Choroid plexus epithelial cell (primary cell): ENCODE results near the gene LDAH.

ENCODE experiments used
- DNase-seq: peaks from one replicate; pipeline ENCODE4 v3.0.0-alpha.2; 2010; ENCODE audit warnings: low read depth
- H3K4me3 ChIP-seq: 2 replicates; pipeline ENCODE4 v1.5.1; 2011; ENCODE audit warnings: low read depth, mild to moderate bottlenecking, control low read depth, low read length, moderate library complexity
- CTCF ChIP-seq: conservative IDR thresholded peaks from 2 replicates; pipeline ENCODE4 v1.5.1; 2011; ENCODE audit warnings: low read depth, mild to moderate bottlenecking, control low read depth, inconsistent platforms, low read length, moderate library complexity

LDAH gene

GRCh38 chr2:20706786-20707185, 116.1 kb downstream of the LDAH start:
- no peak overlapping the region for H3K4me3 ChIP-seq
- DNase-seq = no peak
- no peak for TF ChIP-seq CTCF

GRCh38 chr2:20706217-20706616, 116.7 kb downstream of the LDAH start:
- TF ChIP-seq CTCF = no peak
- H3K4me3 ChIP-seq = no peak overlapping the region
- DNase-seq = no peak

GRCh38 chr2:20704886-20705285, 118.0 kb downstream of the LDAH start:
- no peak overlapping the region for H3K4me3 ChIP-seq
- no peak for DNase-seq
- TF ChIP-seq CTCF = no peak

GRCh38 chr2:20702563-20702962, 120.3 kb downstream of the LDAH start:
- no peak for TF ChIP-seq CTCF
- no peak overlapping the region for H3K4me3 ChIP-seq
- peak; percentile 71 for DNase-seq

- DNase-seq = no peak
- H3K4me3 ChIP-seq = no peak overlapping the region
- no peak for TF ChIP-seq CTCF
Measured at GRCh38 chr2:20698916-20699613, 123.8 kb downstream of the LDAH start.

GRCh38 chr2:20697322-20697934, 125.5 kb downstream of the LDAH start:
- DNase-seq = no peak
- TF ChIP-seq CTCF = no peak
- no peak overlapping the region for H3K4me3 ChIP-seq

- TF ChIP-seq CTCF = no peak
- H3K4me3 ChIP-seq = no peak overlapping the region
- no peak for DNase-seq
Measured at GRCh38 chr2:20696366-20696765, 126.5 kb downstream of the LDAH start.
